Endothelial cell of umbilical vein (primary cell): ENCODE measurements around the gene LFNG. TPM values are rescaled to one million over a fixed set of nuclear protein-coding genes. Genes with fewer than 3 reads are reported as not detected.

Experiments used
- BruUV-seq: library from RNA; stranded (reverse); fragments of 400-500 nt; replicated peaks from 2 replicates; lab custom pipeline; 2021; lab: Mats Ljungman, UMichigan
- CTCF ChIA-PET: fragments of 300-600, 350-600 bp; sonication (Branson Sonifier 250); formaldehyde crosslinking; loops from one replicate; lab custom pipeline; 2021; ENCODE audit warnings: antibody characterized with exemption, inconsistent platforms; lab: Charles Lee
- POLR2A ChIA-PET: fragments of 300-600, 350-600 bp; sonication (Branson Sonifier 250); formaldehyde crosslinking; loops from one replicate; lab custom pipeline; 2021; ENCODE audit warnings: antibody characterized with exemption, inconsistent platforms; lab: Charles Lee
- DNase-seq: peaks from one replicate; pipeline ENCODE4 v3.0.0-alpha.2; 2011; ENCODE audit warnings: low read depth, low spot score
- FAIRE-seq: peaks from 2 replicates; lab custom pipeline; 2011; peaks lifted over from hg19 to GRCh38; lab: Jason Lieb, UNC
- H2AFZ ChIP-seq: 2 replicates; pipeline ENCODE4 v1.6.0; 2012; ENCODE audit warnings: low read depth, low read length, control low read depth, inconsistent platforms
- H3K27ac ChIP-seq: 2 replicates; pipeline ENCODE4 v1.5.1; 2011; ENCODE audit warnings: low read depth, mild to moderate bottlenecking, control low read depth, low read length, moderate library complexity; ENCODE audit not compliant: insufficient read depth
- H3K27me3 ChIP-seq, 2 experiments: 2 replicates each; pipeline versions ENCODE4 v1.6.0 to v1.6.1; 2011; ENCODE audit warnings: low read length in 2 of 2, mixed read lengths in 1 of 2; ENCODE audit not compliant: control insufficient read depth in 2 of 2, insufficient read depth in 2 of 2
- H3K36me3 ChIP-seq, 2 experiments: 2 replicates in 1 of 2; 3 replicates in 1 of 2; pipeline ENCODE4 v1.5.1; 2011; ENCODE audit warnings: low read length in 2 of 2, mild to moderate bottlenecking in 1 of 2, moderate library complexity in 1 of 2; ENCODE audit not compliant: control insufficient read depth in 2 of 2, insufficient read depth in 2 of 2; ENCODE audit errors: extremely low read depth in 1 of 2
- H3K4me1 ChIP-seq: 3 replicates; pipeline ENCODE4 v1.5.1; 2011; ENCODE audit warnings: mild to moderate bottlenecking, low read length; ENCODE audit not compliant: control insufficient read depth, insufficient read depth; ENCODE audit errors: extremely low read depth
- H3K4me2 ChIP-seq: 2 replicates; pipeline ENCODE4 v1.6.1; 2011; ENCODE audit warnings: low read length, control low read depth, mixed read lengths; ENCODE audit not compliant: insufficient read depth
- H3K4me3 ChIP-seq, 3 experiments: fragments of 200-600 bp in 1 of 3; sonication (generic), shearing (Covaris generic) in 1 of 3; replicated peaks in 1 of 3; 2 replicates each; pipeline ENCODE4 v1.5.1; 2011 to 2016; ENCODE audit warnings: control low read depth in 3 of 3, low read length in 3 of 3, mild to moderate bottlenecking in 2 of 3, inconsistent platforms in 1 of 3, low read depth in 1 of 3, moderate library complexity in 1 of 3; ENCODE audit not compliant: insufficient read depth in 1 of 3
- H3K79me2 ChIP-seq: 2 replicates; pipeline ENCODE4 v1.6.0; 2012; ENCODE audit warnings: low read length, inconsistent platforms; ENCODE audit not compliant: control insufficient read depth, insufficient read depth
- H3K9ac ChIP-seq: replicated peaks from 2 replicates; pipeline ENCODE3; 2011; ENCODE audit warnings: low read length, control low read depth; ENCODE audit not compliant: insufficient read depth; ENCODE audit errors: extremely low read depth
- H3K9me1 ChIP-seq: replicated peaks from 3 replicates; pipeline ENCODE4 v1.6.0; 2011; ENCODE audit warnings: mild to moderate bottlenecking, low read length; ENCODE audit not compliant: control insufficient read depth, insufficient read depth; ENCODE audit errors: extremely low read depth
- H3K9me3 ChIP-seq: replicated peaks from 2 replicates; pipeline ENCODE4 v1.5.1; 2012; ENCODE audit warnings: low read length, inconsistent platforms; ENCODE audit not compliant: control insufficient read depth, insufficient read depth
- H4K20me1 ChIP-seq: replicated peaks from 2 replicates; pipeline ENCODE3; 2011; ENCODE audit warnings: mild to moderate bottlenecking, low read length; ENCODE audit not compliant: control insufficient read depth, insufficient read depth; ENCODE audit errors: extremely low read depth
- CTCF ChIP-seq, 2 donors: IDR thresholded peaks; 1 replicate in 1 of 2; 2 replicates in 1 of 2; pipeline ENCODE4 v1.5.1; 2011; ENCODE audit warnings: low read length in 2 of 2, mild to moderate bottlenecking in 2 of 2, moderate library complexity in 2 of 2, control low read depth in 1 of 2, inconsistent platforms in 1 of 2, low read depth in 1 of 2; ENCODE audit not compliant: insufficient read depth in 1 of 2; ENCODE audit errors: extremely low read depth in 1 of 2
- EZH2 ChIP-seq: IDR thresholded peaks from 2 replicates; pipeline ENCODE4 v1.6.1; 2012; ENCODE audit warnings: borderline replicate concordance, low read depth, mild to moderate bottlenecking, moderate library complexity, low read length, inconsistent platforms; ENCODE audit not compliant: severe bottlenecking
- FOS ChIP-seq: IDR thresholded peaks from 2 replicates; pipeline ENCODE4 v1.6.1; 2011; ENCODE audit warnings: mild to moderate bottlenecking, low read length, moderate library complexity, borderline replicate concordance; ENCODE audit not compliant: insufficient read depth
- GATA2 ChIP-seq: IDR thresholded peaks from 2 replicates; pipeline ENCODE4 v1.7.0; 2011; ENCODE audit warnings: low read depth, mild to moderate bottlenecking, moderate library complexity, mixed read lengths, low read length; ENCODE audit not compliant: insufficient read length, insufficient read depth
- JUN ChIP-seq: IDR thresholded peaks from 2 replicates; pipeline ENCODE4 v1.6.1; 2011; ENCODE audit warnings: borderline replicate concordance, low read depth; ENCODE audit not compliant: insufficient read length, insufficient read depth
- MYC ChIP-seq: IDR thresholded peaks from one replicate; pipeline ENCODE4 v1.6.1; 2011; ENCODE audit warnings: mild to moderate bottlenecking, low read depth, low read length
- POLR2A ChIP-seq: IDR thresholded peaks from 2 replicates; pipeline ENCODE4 v1.6.1; 2012; ENCODE audit warnings: low read depth, mild to moderate bottlenecking, control low read depth, low read length
- POLR2AphosphoS5 ChIP-seq: IDR thresholded peaks from 2 replicates; pipeline ENCODE4 v1.6.1; 2012; ENCODE audit warnings: low read depth, mild to moderate bottlenecking, control low read depth, low read length, moderate library complexity; ENCODE audit not compliant: insufficient read depth
- dilution Hi-C: fragments of 300-500 bp; cut with MboI; formaldehyde crosslinking; loops from one replicate; pipeline ENCODE4 v1.15.0; 2019; ENCODE audit warnings: low sequenced_read_pairs; ENCODE audit not compliant: extremely low pct_ligation_motif_present
- intact Hi-C: fragments of 100-400 bp; cut with micrococcal nuclease; formaldehyde crosslinking; loops from one replicate; pipeline ENCODE4 v1.10.0; 2022
- polyA plus RNA-seq, 4 experiments: library from polyadenylated mRNA; depleted of rRNA in 3 of 4; stranded (reverse) in 3 of 4; unstranded in 1 of 4; fragments of >200 nt; gene quantifications; 2 replicates each; pipeline versions ENCODE4 v1.2.1 to v1.2.3, GENCODE V29; 2011 to 2012; ENCODE audit warnings: missing spikeins in 1 of 4
- total RNA-seq: library from RNA; stranded (reverse); gene quantifications from 2 replicates; pipeline ENCODE4 v1.2.3, GENCODE V29; 2021
- TF ChIP-seq, protein P1 (sequence below): IDR thresholded peaks from 2 replicates; pipeline ENCODE4 v1.6.1; 2011; ENCODE audit not compliant: insufficient read depth, insufficient read length

Gene LFNG
- total and polyA plus RNA-seq, 2 donors (not counting 3 experiments of a cell fraction or from before 2014, with no cell fraction given), result 12.6 to 13.1 TPM

DNA sequence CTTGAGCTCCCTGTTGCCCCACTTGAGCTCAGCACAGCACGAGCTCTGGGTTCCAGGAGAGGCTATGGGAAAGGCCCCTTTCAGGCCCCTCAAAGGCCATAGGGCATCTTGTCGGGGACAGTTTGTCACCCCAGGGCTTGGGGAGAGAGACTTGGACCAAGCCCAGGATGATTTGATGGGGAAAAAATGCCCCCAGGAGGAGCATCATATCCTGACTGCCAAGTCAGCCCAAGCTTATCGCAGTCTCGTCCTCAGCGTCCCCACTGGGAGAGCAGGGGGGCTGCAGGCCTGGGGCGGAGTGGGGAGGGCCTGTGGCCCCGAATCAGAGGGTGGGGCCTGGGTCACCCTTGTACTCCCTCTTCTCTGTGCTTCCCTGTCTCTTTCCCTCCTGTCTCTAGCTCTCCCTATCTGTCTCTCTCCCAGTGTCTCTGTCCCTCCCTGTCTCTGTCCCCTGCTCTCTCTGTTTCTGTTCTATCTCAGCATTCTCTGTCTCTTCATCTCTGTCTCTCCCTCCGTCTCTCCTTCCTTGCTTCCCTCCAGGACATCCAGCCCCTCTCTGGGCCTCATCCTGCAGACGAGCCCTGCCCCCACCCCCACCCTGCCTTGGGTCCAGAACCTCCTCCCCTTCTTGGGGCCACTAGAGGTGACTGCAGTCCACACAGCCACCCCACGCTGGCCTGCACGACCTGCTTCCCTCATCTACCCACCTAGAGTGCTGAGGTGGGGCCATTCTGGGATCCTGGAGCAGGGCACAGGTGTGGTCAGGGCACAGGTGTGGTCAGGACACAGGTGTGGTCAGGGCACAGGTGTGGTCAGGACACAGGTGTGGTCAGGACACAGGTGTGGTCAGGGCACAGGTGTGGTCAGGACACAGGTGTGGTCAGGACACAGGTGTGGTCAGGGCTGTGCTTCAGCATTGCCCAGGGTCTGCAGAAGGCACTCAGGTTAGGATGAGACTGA is 26.1 kb upstream of the LFNG start:
- no peaks in the 10 kb centered on the region for H3K79me2 ChIP-seq
- H3K4me2 ChIP-seq, result no peak overlapping the region
- H2AFZ ChIP-seq, result no peak overlapping the region
- no peaks in the 10 kb centered on the region for H4K20me1 ChIP-seq
- FAIRE-seq (no peak), DNase-seq (no peak)
- H3K4me3 ChIP-seq, result no peak overlapping the region
- TF ChIP-seq CTCF (IDR thresholded peaks at IDR 0.05; ENCODE audit: extremely low read depth in 1 of 2, insufficient read depth in 1 of 2, low read depth in 1 of 2, low read length in 2 of 2) (no peak), POLR2A (no peak), EZH2 (no peak), JUN (no peak), FOS (no peak), POLR2AphosphoS5 (no peak), GATA2 (no peak), MYC (no peak)
- TF ChIP-seq, protein P1, sequence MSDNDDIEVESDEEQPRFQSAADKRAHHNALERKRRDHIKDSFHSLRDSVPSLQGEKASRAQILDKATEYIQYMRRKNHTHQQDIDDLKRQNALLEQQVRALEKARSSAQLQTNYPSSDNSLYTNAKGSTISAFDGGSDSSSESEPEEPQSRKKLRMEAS, result no peak
- no peak overlapping the region for H3K9ac ChIP-seq
- H3K4me1 ChIP-seq, result no peaks in the 10 kb centered on the region
- no peaks in the 10 kb centered on the region for H3K9me1 ChIP-seq
- no TSS peak for BruUV-seq
- no peak overlapping the region for H3K27ac ChIP-seq
- intact Hi-C loops, result no loop called here
- no peaks in the 10 kb centered on the region for H3K27me3 ChIP-seq
- ChIA-PET POLR2A (no interaction called here), CTCF (interaction anchor here (0.6 to 1.5 kb wide), 7 partner anchors 8 to 188 kb away, joined by 3 to 8 read pairs (median 4); partner anchors contain the start of gene BRAT1)
- no peaks in the 10 kb centered on the region for H3K36me3 ChIP-seq
- dilution Hi-C loops, result no loop called here
- no peaks in the 10 kb centered on the region for H3K9me3 ChIP-seq
